Measurements from ENCODE around the gene LRRC3. TPM values are rescaled to one million over a fixed set of nuclear protein-coding genes. Genes with fewer than 3 reads are reported as not detected.
A peak's percentile ranks its signal among the peaks of the same experiment; 100 is the strongest.
"Not testable (repeated sequence)": the region's sequence is repeated elsewhere in the genome, so short reads cannot be mapped to it uniquely, and the experiment has no call there.

LRRC3 gene
- total RNA-seq: 1 to 10 TPM; 3.5 TPM

DNA sequence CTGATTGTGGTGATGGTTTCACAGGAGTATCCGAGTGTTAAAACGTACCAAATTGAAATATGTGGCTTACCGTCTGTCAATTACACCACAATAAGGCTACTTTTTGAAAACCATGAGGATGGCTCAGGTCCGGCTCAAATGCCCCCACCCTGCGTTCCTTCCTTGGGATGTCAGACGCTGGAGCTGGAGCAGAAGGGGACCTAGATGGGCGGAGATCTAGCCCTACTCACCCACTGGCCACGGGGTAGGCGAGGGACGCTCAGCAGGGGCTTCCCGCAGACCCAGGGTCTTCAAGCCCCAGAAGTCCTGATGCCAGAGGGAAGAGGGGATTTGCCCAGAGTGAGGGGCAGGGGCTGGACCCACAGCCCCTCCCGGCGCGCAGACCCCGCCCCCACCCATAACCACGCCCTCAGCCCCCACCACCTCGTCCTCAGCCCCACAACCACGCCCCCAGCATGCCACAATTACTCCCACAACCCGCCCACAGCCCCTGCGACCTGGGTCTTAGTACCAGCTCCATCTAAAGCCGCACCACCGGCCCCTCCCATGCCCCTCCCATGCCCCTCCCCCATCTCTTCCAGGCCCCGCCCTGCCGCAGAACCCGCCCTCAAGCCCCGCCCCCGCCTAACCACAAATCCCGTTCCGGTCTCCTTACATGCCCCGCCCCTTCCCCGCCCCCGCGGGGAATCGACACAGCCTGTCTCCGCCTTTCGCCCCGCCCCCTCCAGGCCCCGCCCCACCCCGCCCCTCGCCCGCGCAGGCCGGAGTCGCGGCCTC is at the start of gene LRRC3:
LRRC3 (plus strand) TSS at position 764 of the 777 bp plus-strand sequence. CDS start 1,135 bp downstream, outside the sequence.
- H3K27me3 Mint-ChIP-seq: peaks cover 3% of the 10 kb centered on the region

DNA sequence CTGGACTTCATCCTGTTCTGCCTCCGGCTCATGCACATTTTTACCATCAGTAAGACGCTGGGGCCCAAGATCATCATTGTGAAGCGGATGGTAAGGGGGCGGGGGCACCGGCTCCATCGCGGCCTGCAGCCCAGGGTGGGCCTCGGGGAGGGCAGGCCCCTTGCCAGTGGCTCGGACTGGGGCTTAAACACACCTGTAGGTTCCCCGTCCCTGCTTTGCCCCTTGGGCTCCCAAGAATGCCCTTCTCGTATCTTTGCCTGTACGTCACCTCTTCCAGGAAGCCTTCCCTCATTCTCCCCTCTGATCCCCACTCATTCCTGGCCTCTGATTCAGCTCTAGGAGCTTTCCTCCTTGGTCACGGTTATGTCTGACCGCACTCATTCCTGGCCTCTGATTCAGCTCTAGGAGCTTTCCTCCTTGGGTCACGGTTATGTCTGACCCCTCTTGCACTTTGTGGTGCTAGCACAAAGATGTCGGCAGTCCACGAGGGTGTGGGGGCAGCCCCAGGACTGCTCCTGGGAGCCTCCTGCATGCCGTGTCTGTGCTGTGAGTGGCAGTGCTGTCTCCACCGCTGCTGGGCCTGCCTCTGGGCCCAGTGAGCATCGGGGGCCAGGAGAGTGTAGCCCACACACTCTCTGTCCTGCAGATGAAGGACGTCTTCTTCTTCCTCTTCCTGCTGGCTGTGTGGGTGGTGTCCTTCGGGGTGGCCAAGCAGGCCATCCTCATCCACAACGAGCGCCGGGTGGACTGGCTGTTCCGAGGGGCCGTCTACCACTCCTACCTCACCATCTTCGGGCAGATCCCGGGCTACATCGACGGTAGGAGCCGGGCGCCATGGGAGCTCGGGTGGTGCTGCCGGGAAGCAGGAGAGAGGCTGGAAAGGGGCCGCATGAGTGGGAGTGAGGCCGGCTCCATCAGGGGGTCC is 49.1 kb upstream of the LRRC3 start:
- Mint-ChIP-seq H3K9me3 (no peaks in the 10 kb centered on the region), H3K4me3 (no peak overlapping the region), H3K27me3 (no peaks in the 10 kb centered on the region), H3K27ac (no peak overlapping the region), H3K36me3 (ENCODE audit: low read depth) (peaks cover 26% of the 10 kb centered on the region), H3K4me1 (peaks cover 3% of the 10 kb centered on the region)
- no peak for ATAC-seq (replicated peaks)

More for the DNA sequence above, at the start of gene LRRC3:
- H3K9me3 Mint-ChIP-seq: peaks cover 4% of the 10 kb centered on the region
- H3K27ac Mint-ChIP-seq: no peak within 1 kb of the TSS
- H3K4me3 Mint-ChIP-seq: peak within 1 kb of the TSS; percentile 50
- H3K36me3 Mint-ChIP-seq (ENCODE audit: low read depth): no peaks in the 10 kb centered on the region
- no peaks in the 10 kb centered on the region for H3K4me1 Mint-ChIP-seq
- ATAC-seq (replicated peaks): peak; percentile 77

- H3K4me1 Mint-ChIP-seq: no peaks in the 10 kb centered on the region
- no peaks in the 10 kb centered on the region for H3K27me3 Mint-ChIP-seq
- peaks cover 26% of the 10 kb centered on the region for H3K36me3 Mint-ChIP-seq (ENCODE audit: low read depth)
- peak overlapping the region; percentile 22 for H3K4me3 Mint-ChIP-seq
- peak overlapping the region; percentile 85 for H3K27ac Mint-ChIP-seq
- ATAC-seq (replicated peaks): no peak
- no peaks in the 10 kb centered on the region for H3K9me3 Mint-ChIP-seq
Measured at GRCh38 chr21:44406953-44407352, 48.4 kb upstream of the LRRC3 start.

GRCh38 chr21:44407493-44407892 is 47.8 kb upstream of the LRRC3 start:
- Mint-ChIP-seq H3K36me3 (ENCODE audit: low read depth) (peaks cover 29% of the 10 kb centered on the region), H3K4me3 (peak overlapping the region; percentile 22), H3K4me1 (no peaks in the 10 kb centered on the region), H3K9me3 (no peaks in the 10 kb centered on the region), H3K27ac (peak overlapping the region; percentile 85), H3K27me3 (no peaks in the 10 kb centered on the region)
- peak; percentile 97 for ATAC-seq (replicated peaks)

DNA sequence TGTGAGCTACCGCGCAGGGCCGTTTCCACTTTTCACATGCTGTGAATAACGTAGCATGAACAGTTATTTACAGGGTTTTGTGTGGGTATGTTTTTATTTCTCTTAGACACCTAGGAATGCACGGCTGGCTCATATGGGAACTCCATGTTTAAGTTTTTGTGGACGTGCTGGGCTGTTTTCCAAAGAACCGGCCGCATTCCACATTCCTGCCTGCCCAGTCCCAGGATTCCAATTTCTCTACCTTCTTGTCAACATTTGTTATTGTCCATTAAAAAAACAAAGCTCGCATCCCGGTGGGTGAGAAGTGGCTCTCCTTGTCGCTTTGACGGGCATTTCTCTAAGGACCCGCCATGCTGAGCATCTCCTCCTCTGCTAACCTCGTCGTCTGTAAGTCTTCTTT is 47.1 kb upstream of the LRRC3 start:
- H3K27ac Mint-ChIP-seq: no peak overlapping the region
- no peaks in the 10 kb centered on the region for H3K9me3 Mint-ChIP-seq
- H3K36me3 Mint-ChIP-seq (ENCODE audit: low read depth): peaks cover 33% of the 10 kb centered on the region
- no peaks in the 10 kb centered on the region for H3K27me3 Mint-ChIP-seq
- ATAC-seq (replicated peaks): no peak
- no peak overlapping the region for H3K4me3 Mint-ChIP-seq
- no peaks in the 10 kb centered on the region for H3K4me1 Mint-ChIP-seq

DNA sequence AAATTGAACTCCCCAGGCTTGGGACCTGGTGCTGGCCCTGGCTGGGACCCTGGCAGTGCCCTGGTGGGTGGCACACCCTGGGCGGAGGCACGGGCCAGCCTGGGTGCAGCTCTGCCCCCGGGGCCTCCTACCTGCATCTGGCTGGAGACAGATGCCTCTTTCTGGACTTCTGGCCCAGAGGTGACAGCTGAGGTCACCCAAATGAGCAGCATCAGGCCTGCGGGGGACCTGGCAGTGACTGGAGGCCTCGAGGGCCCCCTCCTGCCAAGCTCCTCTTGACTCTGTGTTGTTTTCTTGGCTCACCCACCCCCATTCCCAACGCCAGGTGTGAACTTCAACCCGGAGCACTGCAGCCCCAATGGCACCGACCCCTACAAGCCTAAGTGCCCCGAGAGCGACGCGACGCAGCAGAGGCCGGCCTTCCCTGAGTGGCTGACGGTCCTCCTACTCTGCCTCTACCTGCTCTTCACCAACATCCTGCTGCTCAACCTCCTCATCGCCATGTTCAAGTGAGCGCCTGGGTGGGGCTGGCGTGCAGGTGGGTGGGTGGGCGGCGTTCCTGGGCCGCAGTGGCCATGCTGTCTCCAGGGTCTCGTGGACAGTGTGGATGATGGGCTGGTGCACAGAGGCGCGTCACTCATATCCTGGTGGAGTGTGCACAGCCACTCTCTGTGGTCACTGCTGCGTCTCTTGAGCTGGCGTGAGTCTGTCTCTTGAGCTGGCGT is 41.6 kb upstream of the LRRC3 start:
- ATAC-seq (replicated peaks): no peak
- Mint-ChIP-seq H3K4me1 (no peaks in the 10 kb centered on the region), H3K4me3 (no peak overlapping the region), H3K36me3 (ENCODE audit: low read depth) (peaks cover 30% of the 10 kb centered on the region), H3K27ac (no peak overlapping the region), H3K9me3 (no peaks in the 10 kb centered on the region), H3K27me3 (no peaks in the 10 kb centered on the region)

DNA sequence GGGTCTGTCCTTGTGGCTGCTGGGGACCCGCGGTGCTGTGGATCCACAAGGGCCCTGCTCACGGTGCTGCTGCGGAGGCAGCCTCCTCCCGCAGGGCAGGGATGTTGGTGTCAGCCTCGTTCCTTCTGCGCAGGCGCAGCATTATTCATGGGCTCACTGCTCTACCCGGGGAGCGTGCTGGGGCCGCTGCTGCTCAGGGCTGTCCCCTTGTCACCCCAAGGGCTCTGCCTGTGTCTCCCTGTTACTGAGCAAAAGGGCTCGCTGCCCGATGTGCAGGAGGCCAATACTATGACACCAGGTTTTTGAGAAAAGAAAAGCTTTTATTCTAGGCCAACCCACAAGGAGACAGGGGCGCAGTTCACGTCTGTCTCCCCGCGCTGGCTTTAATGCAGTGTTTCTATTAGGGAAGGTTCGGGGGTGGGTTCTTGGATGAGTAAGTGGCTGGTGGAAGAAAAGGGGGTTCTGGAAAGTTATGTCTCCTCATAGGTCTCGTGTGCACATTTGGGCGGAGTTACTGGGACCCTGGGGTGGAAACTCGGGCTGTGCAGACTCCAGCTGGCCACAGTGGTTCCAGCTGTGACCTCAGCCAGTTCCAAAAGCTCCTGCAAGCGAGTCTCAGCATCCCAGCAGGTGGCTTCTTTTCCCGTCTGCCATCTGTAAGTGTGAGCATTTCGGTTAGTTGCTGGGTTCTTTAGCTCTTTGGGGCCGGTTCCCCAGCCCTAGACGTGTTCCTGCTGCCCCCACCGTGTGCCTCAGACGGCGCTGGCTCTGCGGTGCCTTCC is 40.8 kb upstream of the LRRC3 start:
- H3K36me3 Mint-ChIP-seq (ENCODE audit: low read depth): peaks cover 28% of the 10 kb centered on the region
- no peak overlapping the region for H3K4me3 Mint-ChIP-seq

DNA sequence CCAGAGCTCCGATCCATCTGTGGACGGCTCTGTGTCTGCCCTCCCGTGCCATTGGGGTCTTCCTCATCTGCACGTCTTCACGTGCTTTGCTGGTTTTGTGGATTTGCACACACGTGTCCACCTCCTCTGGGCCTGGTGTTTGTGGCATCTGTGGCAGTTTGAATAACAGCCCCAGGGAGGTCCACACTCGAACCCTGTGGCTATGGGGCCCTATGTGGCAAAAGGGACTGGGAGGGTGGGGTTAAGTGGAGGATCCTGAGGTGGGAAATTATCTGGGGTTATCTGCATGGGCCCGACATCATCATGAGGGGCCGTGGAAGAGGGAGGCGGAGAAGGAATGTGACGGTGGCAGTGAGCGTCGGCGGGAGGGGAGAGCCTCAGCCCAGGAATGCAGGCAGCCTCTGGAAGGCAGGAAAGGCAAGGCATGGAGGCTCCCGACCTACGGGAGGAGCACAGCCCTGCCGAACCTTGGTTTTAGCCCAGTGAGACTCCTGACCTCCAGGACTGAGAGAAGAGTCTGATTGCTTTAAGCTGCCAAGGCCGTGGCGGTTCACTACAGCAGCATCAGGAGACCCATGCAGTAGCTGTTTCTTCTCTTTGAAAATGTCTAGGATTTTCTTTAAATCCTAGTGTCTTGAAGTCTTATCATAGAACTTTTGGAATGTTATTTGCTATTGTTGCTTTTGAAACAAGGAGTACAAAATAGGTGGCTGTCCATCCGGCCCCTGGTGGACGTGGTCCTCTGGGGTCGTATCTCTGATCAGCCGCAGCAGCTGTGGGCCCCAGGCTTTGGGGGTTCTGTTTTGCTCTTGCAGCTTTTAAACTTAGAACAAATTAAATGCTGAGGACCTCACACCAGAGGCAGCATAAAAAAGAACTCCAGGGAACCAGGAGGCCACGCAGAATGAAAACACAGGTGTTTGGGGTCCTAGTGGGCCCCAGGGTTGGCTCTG is 40.0 kb upstream of the LRRC3 start:
- Mint-ChIP-seq H3K27ac (no peak overlapping the region), H3K27me3 (no peaks in the 10 kb centered on the region), H3K9me3 (peaks cover 4% of the 10 kb centered on the region), H3K4me3 (no peak overlapping the region), H3K36me3 (ENCODE audit: low read depth) (peaks cover 35% of the 10 kb centered on the region), H3K4me1 (peaks cover 7% of the 10 kb centered on the region)
- no peak for ATAC-seq (replicated peaks)

More for the DNA sequence above, 40.8 kb upstream of the LRRC3 start:
- Mint-ChIP-seq H3K27me3 (no peaks in the 10 kb centered on the region), H3K27ac (no peak overlapping the region), H3K9me3 (peaks cover 1% of the 10 kb centered on the region), H3K4me1 (peaks cover 4% of the 10 kb centered on the region)
- ATAC-seq (replicated peaks): no peak

- peaks cover 7% of the 10 kb centered on the region for H3K4me1 Mint-ChIP-seq
- no peaks in the 10 kb centered on the region for H3K27me3 Mint-ChIP-seq
- no peak overlapping the region for H3K4me3 Mint-ChIP-seq
- H3K9me3 Mint-ChIP-seq: peaks cover 4% of the 10 kb centered on the region
- no peak overlapping the region for H3K27ac Mint-ChIP-seq
- H3K36me3 Mint-ChIP-seq (ENCODE audit: low read depth): peaks cover 35% of the 10 kb centered on the region
- ATAC-seq (replicated peaks): no peak
Measured at GRCh38 chr21:44416193-44416592, 39.1 kb upstream of the LRRC3 start.

GRCh38 chr21:44417621-44418107 is 37.6 kb upstream of the LRRC3 start:
- ATAC-seq (replicated peaks): not testable (repeated sequence)

GRCh38 chr21:44418108-44418875 is 37.0 kb upstream of the LRRC3 start:
- H3K27ac Mint-ChIP-seq: no peak overlapping the region
- no peak overlapping the region for H3K4me3 Mint-ChIP-seq
- ATAC-seq (replicated peaks): no peak
- H3K4me1 Mint-ChIP-seq: peaks cover 10% of the 10 kb centered on the region
- H3K27me3 Mint-ChIP-seq: no peaks in the 10 kb centered on the region
- H3K9me3 Mint-ChIP-seq: peaks cover 4% of the 10 kb centered on the region
- H3K36me3 Mint-ChIP-seq (ENCODE audit: low read depth): peaks cover 34% of the 10 kb centered on the region

More at GRCh38 chr21:44417621-44418107, 37.6 kb upstream of the LRRC3 start:
- not testable (repeated sequence) for H3K9me3 Mint-ChIP-seq, H3K27ac Mint-ChIP-seq, H3K4me3 Mint-ChIP-seq, H3K4me1 Mint-ChIP-seq, H3K27me3 Mint-ChIP-seq
- H3K36me3 Mint-ChIP-seq (ENCODE audit: low read depth): peaks cover 37% of the 10 kb centered on the region

DNA sequence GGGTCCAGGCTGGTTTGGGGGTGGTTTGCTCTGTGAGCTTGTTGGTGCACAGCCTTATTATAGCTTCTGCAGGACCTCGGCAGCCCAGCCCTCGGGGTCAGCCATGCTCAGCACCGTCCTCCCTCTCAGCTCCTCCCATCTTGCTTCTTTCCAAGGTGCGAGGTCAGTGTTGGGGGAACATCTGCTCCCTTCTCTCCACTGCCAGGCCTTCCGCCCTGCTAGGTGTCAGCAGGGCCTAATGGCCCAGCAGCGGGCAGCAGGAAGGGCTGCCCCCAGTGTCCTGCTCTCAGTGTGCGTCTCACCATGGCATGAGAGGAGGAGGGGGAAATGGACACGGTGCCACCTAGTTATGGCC is 36.5 kb upstream of the LRRC3 start:
- Mint-ChIP-seq H3K27ac (no peak overlapping the region), H3K4me3 (no peak overlapping the region), H3K9me3 (peaks cover 4% of the 10 kb centered on the region), H3K4me1 (peaks cover 11% of the 10 kb centered on the region), H3K27me3 (no peaks in the 10 kb centered on the region), H3K36me3 (ENCODE audit: low read depth) (peaks cover 34% of the 10 kb centered on the region)
- no peak for ATAC-seq (replicated peaks)

All from activated T-helper 17 cell treated with anti-CD3 and anti-CD28 coated beads, Interleukin-2, amount 50 U/mL, for 72 hours (primary cell).